Anterior cingulate cortex (tissue), 58 donors: Measurements from ENCODE around the gene PML.
"Not testable (repeated sequence)": the region's sequence is repeated elsewhere in the genome, so short reads cannot be mapped to it uniquely, and the experiment has no call there.

Source experiments
- DNase-seq, 58 donors: peaks; one replicate each; lab custom pipeline; 2025; lab: John Stamatoyannopoulos, UW

The PML gene

GRCh38 chr15:74082450-74082849, 87.9 kb downstream of the PML start, which contains the start of gene GOLGA6A:
Gene GOLGA6A, minus strand, starts transcription at chr15:74082550. Its CDS starts 41 bp downstream, at chr15:74082509.
- not testable (repeated sequence) for DNase-seq

GRCh38 chr15:74094567-74094966, 100.1 kb downstream of the PML start:
- DNase-seq = not testable (repeated sequence)

GRCh38 chr15:74095610-74096009, 101.1 kb downstream of the PML start:
- DNase-seq = not testable (repeated sequence)

GRCh38 chr15:74096753-74097474, 102.4 kb downstream of the PML start:
- DNase-seq = not testable (repeated sequence)
